Activated T-cell treated with anti-CD3 and anti-CD28 coated beads for 48 hours (primary cell): ENCODE measurements around the gene OR6B3.
A peak's percentile ranks its signal among the peaks of the same experiment; 100 is the strongest.

ENCODE experiments used
- DNase-seq: peaks from one replicate; pipeline ENCODE4 v3.0.0-alpha.2; 2020; ENCODE audit warnings: low read depth

Gene OR6B3

GRCh38 chr2:240053173-240054155 lies at the start of gene OR6B3:
Gene OR6B3, minus strand, starts transcription at chr2:240053521.
- DNase-seq: no peak

- DNase-seq: no peak
Measured at GRCh38 chr2:240098349-240098748, 45.0 kb upstream of the OR6B3 start.

- DNase-seq: no peak
Measured at GRCh38 chr2:240095556-240096523, 42.5 kb upstream of the OR6B3 start.

- DNase-seq: no peak
Measured at GRCh38 chr2:240089306-240089705, 36.0 kb upstream of the OR6B3 start.

GRCh38 chr2:240086563-240086962 lies 33.2 kb upstream of the OR6B3 start:
- DNase-seq: no peak

GRCh38 chr2:240078631-240079030 lies 25.3 kb upstream of the OR6B3 start:
- DNase-seq: no peak

- no peak for DNase-seq
Measured at GRCh38 chr2:240077442-240077841, 24.1 kb upstream of the OR6B3 start.

GRCh38 chr2:240074545-240074944 lies 21.2 kb upstream of the OR6B3 start:
- DNase-seq: no peak

- DNase-seq: no peak
Measured at GRCh38 chr2:240070907-240071306, 17.6 kb upstream of the OR6B3 start.

- no peak for DNase-seq
Measured at GRCh38 chr2:240069829-240070228, 16.5 kb upstream of the OR6B3 start.

GRCh38 chr2:240068193-240068592 lies 14.9 kb upstream of the OR6B3 start:
- no peak for DNase-seq

GRCh38 chr2:240066489-240066888 lies 13.2 kb upstream of the OR6B3 start:
- no peak for DNase-seq

- no peak for DNase-seq
Measured at GRCh38 chr2:240064898-240065297, 11.6 kb upstream of the OR6B3 start.

GRCh38 chr2:240060977-240061591 lies 7.8 kb upstream of the OR6B3 start:
- peak; percentile 19 for DNase-seq

- no peak for DNase-seq
Measured at GRCh38 chr2:240056678-240057077, 3.4 kb upstream of the OR6B3 start.

GRCh38 chr2:240055177-240055917 lies 2.0 kb upstream of the OR6B3 start:
- DNase-seq: no peak

- no peak for DNase-seq
Measured at GRCh38 chr2:240052524-240052923, 797 bp downstream of the OR6B3 start.

- DNase-seq: no peak
Measured at GRCh38 chr2:240051697-240052096, 1.6 kb downstream of the OR6B3 start.

- DNase-seq: no peak
Measured at GRCh38 chr2:240050278-240050677, 3.0 kb downstream of the OR6B3 start.

- no peak for DNase-seq
Measured at GRCh38 chr2:240048237-240048636, 5.1 kb downstream of the OR6B3 start.

GRCh38 chr2:240045098-240045497 lies 8.2 kb downstream of the OR6B3 start:
- no peak for DNase-seq
